ENCODE measurements around the gene SBNO2. TPM values are rescaled to one million over a fixed set of nuclear protein-coding genes. Genes with fewer than 3 reads are reported as not detected.

The SBNO2 gene
- total RNA-seq, 2 experiments from 2014 or later, result 112 to 117 TPM

DNA sequence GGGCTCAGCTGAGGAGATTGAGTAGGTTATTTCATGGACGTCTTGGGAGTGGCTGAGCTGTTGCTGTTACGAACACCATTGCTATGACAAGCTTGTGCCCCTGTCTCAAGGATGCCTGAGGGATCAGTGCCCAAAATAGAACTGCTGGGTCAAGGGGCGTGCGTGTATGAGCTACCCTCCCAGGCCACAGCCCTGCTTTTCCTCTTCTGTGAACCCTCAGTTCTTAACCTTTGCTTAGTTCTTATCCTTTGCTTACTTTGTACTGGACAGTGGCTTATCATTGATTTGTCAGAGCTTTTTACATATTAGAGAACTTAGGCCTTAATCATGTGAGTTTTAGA is 98.1 kb downstream of the SBNO2 start:
- H3K9me3 Mint-ChIP-seq, result no peaks in the 10 kb centered on the region
- H3K4me1 Mint-ChIP-seq (ENCODE audit: low read depth), result peaks cover 69% of the 10 kb centered on the region
- no peaks in the 10 kb centered on the region for H3K27me3 Mint-ChIP-seq (ENCODE audit: low read depth)
- H3K36me3 Mint-ChIP-seq (ENCODE audit: low read depth), result peaks cover 58% of the 10 kb centered on the region
- peak overlapping the region; percentile 75 for H3K27ac Mint-ChIP-seq
- CTCF ChIA-PET, result interaction anchor here (0.8 to 3.6 kb wide), 6 partner anchors 9 to 119 kb away, joined by 3 to 24 read pairs (median 4); partner anchors contain the start of gene ARHGAP45
- no peak for DNase-seq
- peak overlapping the region; percentile 59 for H3K4me3 Mint-ChIP-seq
- intact Hi-C loops (cut with micrococcal nuclease), result loop anchor here (2.0 to 5.0 kb wide), 3 partner anchors 37 to 169 kb away; no protein-coding TSS in a partner anchor

DNA sequence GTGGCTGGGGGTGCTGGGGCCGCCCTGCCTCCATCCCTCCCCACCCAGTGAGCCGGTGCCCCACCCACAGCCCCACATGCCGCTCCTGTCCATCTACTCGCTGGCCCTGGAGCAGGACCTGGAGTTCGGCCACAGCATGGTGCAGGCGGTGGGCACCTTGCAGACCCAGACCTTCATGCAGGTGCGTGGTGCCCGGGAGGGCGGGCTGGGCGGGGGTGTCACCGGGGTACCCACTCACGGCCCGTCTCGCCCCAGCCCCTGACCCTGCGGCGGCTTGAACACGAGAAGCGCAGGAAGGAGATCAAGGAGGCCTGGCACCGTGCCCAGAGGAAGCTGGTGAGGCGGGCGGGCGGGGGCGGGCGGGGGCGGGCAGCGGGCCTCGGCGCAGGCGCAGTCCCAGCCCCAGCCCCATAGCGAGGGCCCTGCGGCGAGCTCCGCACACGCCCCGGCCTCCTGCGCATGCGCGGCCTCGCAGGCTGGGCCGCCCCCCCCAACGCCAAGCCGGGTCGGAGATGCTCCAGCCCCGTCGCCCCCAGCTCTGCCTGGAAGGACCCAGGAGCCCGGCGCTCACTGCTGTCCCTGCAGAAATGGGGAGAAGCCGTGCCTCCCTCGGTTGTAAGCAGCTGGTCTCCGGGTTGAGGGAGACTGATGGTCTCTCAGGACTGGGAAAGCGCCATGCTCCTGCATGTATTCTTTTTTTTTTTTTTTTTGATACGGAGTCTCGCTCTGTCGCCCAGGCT is 99.4 kb downstream of the SBNO2 start:
- CTCF ChIA-PET, result interaction anchor here (0.6 to 3.6 kb wide), 5 partner anchors 10 to 193 kb away, joined by 3 to 24 read pairs (median 4); no protein-coding TSS in a partner anchor
- Mint-ChIP-seq H3K9me3 (no peaks in the 10 kb centered on the region), H3K36me3 (ENCODE audit: low read depth) (peaks cover 48% of the 10 kb centered on the region), H3K27me3 (ENCODE audit: low read depth) (no peaks in the 10 kb centered on the region), H3K4me3 (peak overlapping the region; percentile 59), H3K27ac (peak overlapping the region; percentile 75), H3K4me1 (ENCODE audit: low read depth) (peaks cover 66% of the 10 kb centered on the region)
- intact Hi-C loops (cut with micrococcal nuclease), result loop anchor here (5.0 kb wide), 1 partner anchor 167 kb away; no protein-coding TSS in a partner anchor
- DNase-seq, result peak; percentile 93

GRCh38 chr19:1073956-1074517 is 100.0 kb downstream of the SBNO2 start:
- Mint-ChIP-seq H3K36me3 (ENCODE audit: low read depth) (peaks cover 47% of the 10 kb centered on the region), H3K4me1 (ENCODE audit: low read depth) (peaks cover 67% of the 10 kb centered on the region)

GRCh38 chr19:1073063-1073955 is 100.8 kb downstream of the SBNO2 start:
- H3K9me3 Mint-ChIP-seq, result no peaks in the 10 kb centered on the region
- intact Hi-C loops (cut with micrococcal nuclease), result no loop called here
- H3K27me3 Mint-ChIP-seq (ENCODE audit: low read depth), result no peaks in the 10 kb centered on the region
- peak overlapping the region; percentile 49 for H3K4me3 Mint-ChIP-seq
- CTCF ChIA-PET, result interaction anchor here (0.9 kb wide), 1 partner anchor 150 kb away, joined by 3 read pairs; no protein-coding TSS in a partner anchor
- H3K36me3 Mint-ChIP-seq (ENCODE audit: low read depth), result peaks cover 49% of the 10 kb centered on the region
- peak overlapping the region; percentile 18 for H3K27ac Mint-ChIP-seq
- peaks cover 70% of the 10 kb centered on the region for H3K4me1 Mint-ChIP-seq (ENCODE audit: low read depth)
- DNase-seq, result no peak

More at GRCh38 chr19:1073956-1074517, 100.0 kb downstream of the SBNO2 start:
- intact Hi-C loops (cut with micrococcal nuclease), result no loop called here
- peak overlapping the region; percentile 49 for H3K4me3 Mint-ChIP-seq
- no peak for DNase-seq
- H3K9me3 Mint-ChIP-seq, result no peaks in the 10 kb centered on the region
- H3K27ac Mint-ChIP-seq, result no peak overlapping the region
- no peaks in the 10 kb centered on the region for H3K27me3 Mint-ChIP-seq (ENCODE audit: low read depth)
- CTCF ChIA-PET, result interaction anchor here (0.6 to 3.6 kb wide), 5 partner anchors 9 to 194 kb away, joined by 3 to 24 read pairs (median 4); no protein-coding TSS in a partner anchor

DNA sequence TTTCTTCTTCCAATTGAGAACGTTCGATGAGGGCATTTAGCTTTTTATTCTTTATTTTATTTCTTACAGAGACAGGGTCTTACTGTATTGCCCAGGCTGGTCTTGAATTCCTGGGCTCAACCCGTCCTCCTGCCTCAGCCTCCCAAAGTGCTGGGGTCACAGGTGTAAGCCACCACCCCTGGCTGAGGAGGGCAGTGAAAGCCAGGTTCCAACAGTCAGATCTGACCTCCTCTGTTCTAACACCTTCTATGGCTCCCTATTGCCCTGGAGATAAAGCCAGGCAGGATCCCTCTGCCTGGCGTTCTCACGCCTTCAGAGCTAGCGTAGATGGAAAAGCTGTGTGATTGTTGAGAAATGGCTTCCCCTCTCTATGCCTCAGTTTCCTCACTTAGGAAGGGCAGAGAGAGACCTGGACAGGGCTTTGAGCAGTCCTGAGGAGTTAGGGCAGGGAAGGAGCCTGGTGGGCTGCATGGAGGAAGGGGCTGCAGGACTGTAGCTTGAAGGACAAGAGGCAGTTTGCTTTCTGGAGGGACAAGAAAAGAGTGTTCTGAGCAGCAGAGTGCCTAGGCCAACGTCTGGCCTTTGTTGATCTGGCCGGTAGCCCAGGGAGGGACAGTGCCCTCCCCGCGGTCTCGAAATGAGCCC is 101.6 kb downstream of the SBNO2 start:
- Mint-ChIP-seq H3K9me3 (no peaks in the 10 kb centered on the region), H3K36me3 (ENCODE audit: low read depth) (peaks cover 41% of the 10 kb centered on the region), H3K27ac (peak overlapping the region; percentile 79), H3K27me3 (ENCODE audit: low read depth) (no peaks in the 10 kb centered on the region), H3K4me3 (no peak overlapping the region), H3K4me1 (ENCODE audit: low read depth) (peaks cover 63% of the 10 kb centered on the region)
- intact Hi-C loops (cut with micrococcal nuclease), result no loop called here
- CTCF ChIA-PET, result interaction anchor here (0.9 to 1.0 kb wide), 2 partner anchors 15 to 149 kb away, joined by 3 read pairs; no protein-coding TSS in a partner anchor
- no peak for DNase-seq

DNA sequence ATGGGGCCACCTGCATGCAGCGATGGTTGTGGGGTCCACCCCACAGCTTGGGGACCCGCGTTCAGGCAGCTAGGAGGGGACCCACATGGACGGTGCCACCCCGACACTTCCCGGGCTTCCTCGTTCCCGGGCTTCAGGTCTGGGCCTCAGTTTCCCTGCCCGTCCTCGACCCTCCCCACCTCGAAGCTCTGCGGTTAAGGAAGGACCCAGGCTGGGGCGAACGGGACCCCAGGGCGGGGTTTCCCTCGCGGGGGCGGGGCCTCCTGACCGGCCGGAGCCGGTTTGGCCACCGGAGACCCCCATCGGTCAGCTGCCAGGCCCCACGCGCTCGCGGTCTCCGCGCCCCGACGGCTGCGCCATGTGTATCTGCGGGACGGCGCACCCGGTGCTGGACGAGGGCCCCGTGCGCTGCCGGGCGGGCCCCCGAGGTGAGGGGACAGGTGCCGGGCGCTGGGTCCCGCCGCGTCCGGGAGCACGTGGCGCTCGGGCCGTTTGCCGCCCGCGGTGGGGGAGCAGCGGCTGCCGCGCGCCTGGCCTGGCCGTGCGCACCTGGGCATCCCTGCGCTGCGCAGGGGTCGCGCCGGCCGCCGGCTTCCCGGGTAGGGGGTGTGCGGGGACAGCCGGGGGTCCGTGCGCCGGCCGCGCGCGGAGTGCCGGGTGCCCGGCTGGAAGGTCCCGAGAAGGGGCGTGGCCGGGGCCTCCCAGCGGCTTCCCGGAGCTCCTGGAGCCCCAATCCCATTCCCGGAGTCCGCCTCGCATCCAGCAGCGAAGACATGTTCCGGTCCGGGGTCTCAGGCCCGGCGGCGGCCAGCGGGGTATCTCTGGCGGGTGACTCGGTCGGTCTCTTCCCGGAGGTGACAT is 102.9 kb downstream of the SBNO2 start:
- H3K36me3 Mint-ChIP-seq (ENCODE audit: low read depth), result peaks cover 35% of the 10 kb centered on the region
- CTCF ChIA-PET, result interaction anchor here (0.5 kb wide), 1 partner anchor 25 kb away, joined by 3 read pairs; no protein-coding TSS in a partner anchor

GRCh38 chr19:1070576-1070930 is 103.5 kb downstream of the SBNO2 start:
- CTCF ChIA-PET, result no interaction called here
- intact Hi-C loops (cut with micrococcal nuclease), result no loop called here
- Mint-ChIP-seq H3K4me3 (no peak overlapping the region), H3K27ac (no peak overlapping the region), H3K27me3 (ENCODE audit: low read depth) (no peaks in the 10 kb centered on the region), H3K36me3 (ENCODE audit: low read depth) (peaks cover 29% of the 10 kb centered on the region), H3K4me1 (ENCODE audit: low read depth) (peaks cover 51% of the 10 kb centered on the region), H3K9me3 (no peaks in the 10 kb centered on the region)
- DNase-seq, result no peak

More for the DNA sequence above, 102.9 kb downstream of the SBNO2 start:
- peak overlapping the region; percentile 54 for H3K4me3 Mint-ChIP-seq
- peak overlapping the region; percentile 79 for H3K27ac Mint-ChIP-seq
- intact Hi-C loops (cut with micrococcal nuclease), result no loop called here
- DNase-seq, result no peak
- no peaks in the 10 kb centered on the region for H3K9me3 Mint-ChIP-seq
- H3K4me1 Mint-ChIP-seq (ENCODE audit: low read depth), result peaks cover 57% of the 10 kb centered on the region
- no peaks in the 10 kb centered on the region for H3K27me3 Mint-ChIP-seq (ENCODE audit: low read depth)

GRCh38 chr19:1069009-1069779 is 104.9 kb downstream of the SBNO2 start:
- CTCF ChIA-PET, result no interaction called here
- Mint-ChIP-seq H3K27ac (peak overlapping the region; percentile 92), H3K4me3 (peak overlapping the region; percentile 96), H3K27me3 (ENCODE audit: low read depth) (no peaks in the 10 kb centered on the region), H3K9me3 (no peaks in the 10 kb centered on the region), H3K4me1 (ENCODE audit: low read depth) (peaks cover 55% of the 10 kb centered on the region), H3K36me3 (ENCODE audit: low read depth) (peaks cover 24% of the 10 kb centered on the region)
- peak; percentile 75 for DNase-seq
- intact Hi-C loops (cut with micrococcal nuclease), result loop anchor here (1.0 to 5.0 kb wide), 6 partner anchors 8 to 183 kb away; partner anchors contain the start of genes GPX4, RNU6-2 and TMEM259

- H3K27ac Mint-ChIP-seq, result peak overlapping the region; percentile 94
Observed at GRCh38 chr19:1068009-1069001, 105.8 kb downstream of the SBNO2 start.

More at GRCh38 chr19:1068009-1069001, 105.8 kb downstream of the SBNO2 start:
- Mint-ChIP-seq H3K9me3 (no peaks in the 10 kb centered on the region), H3K4me3 (peak overlapping the region; percentile 96), H3K36me3 (ENCODE audit: low read depth) (peaks cover 22% of the 10 kb centered on the region), H3K27me3 (ENCODE audit: low read depth) (no peaks in the 10 kb centered on the region), H3K4me1 (ENCODE audit: low read depth) (peaks cover 50% of the 10 kb centered on the region)
- CTCF ChIA-PET, result interaction anchor here (0.6 to 1.9 kb wide), 5 partner anchors 8 to 205 kb away, joined by 3 to 8 read pairs (median 3); no protein-coding TSS in a partner anchor
- peak; percentile 86 for DNase-seq
- intact Hi-C loops (cut with micrococcal nuclease), result loop anchor here (1.0 to 5.0 kb wide), 7 partner anchors 9 to 184 kb away; partner anchors contain the start of genes GPX4, POLR2E, RNU6-2 and TMEM259

Data from activated naive CD4-positive, alpha-beta T cell treated with anti-CD3 and anti-CD28 coated beads for 36 hours (primary cell).